Measurements from ENCODE around the gene PAPOLB. TPM values are rescaled to one million over a fixed set of nuclear protein-coding genes. Genes with fewer than 3 reads are reported as not detected.

Gene PAPOLB
- total RNA-seq, 1 donor, result not detected

- no peak for DNase-seq (ENCODE audit: low read depth)
- H3K4me3 ChIP-seq (ENCODE audit: low read depth, low read length), result no peak overlapping the region
- TF ChIP-seq CTCF (IDR thresholded peaks at IDR 0.05; ENCODE audit: insufficient read depth, low read depth, low read length), result no peak
These were observed 16.8 kb upstream of the PAPOLB start for GRCh38 chr7:4878336-4879335.

- no peak for TF ChIP-seq CTCF (IDR thresholded peaks at IDR 0.05; ENCODE audit: insufficient read depth, low read depth, low read length)
- DNase-seq (ENCODE audit: low read depth), result no peak
- no peak overlapping the region for H3K4me3 ChIP-seq (ENCODE audit: low read depth, low read length)
These were observed 14.8 kb upstream of the PAPOLB start for GRCh38 chr7:4876586-4876985.

- no peak for DNase-seq (ENCODE audit: low read depth)
- no peak overlapping the region for H3K4me3 ChIP-seq (ENCODE audit: low read depth, low read length)
- no peak for TF ChIP-seq CTCF (IDR thresholded peaks at IDR 0.05; ENCODE audit: insufficient read depth, low read depth, low read length)
These were observed 13.6 kb upstream of the PAPOLB start for GRCh38 chr7:4875391-4875790.

GRCh38 chr7:4873071-4873944 is 11.5 kb upstream of the PAPOLB start:
- no peak for TF ChIP-seq CTCF (IDR thresholded peaks at IDR 0.05; ENCODE audit: insufficient read depth, low read depth, low read length)
- no peak for DNase-seq (ENCODE audit: low read depth)
- no peak overlapping the region for H3K4me3 ChIP-seq (ENCODE audit: low read depth, low read length)

- no peak for TF ChIP-seq CTCF (IDR thresholded peaks at IDR 0.05; ENCODE audit: insufficient read depth, low read depth, low read length)
- DNase-seq (ENCODE audit: low read depth), result peak; percentile 42
- no peak overlapping the region for H3K4me3 ChIP-seq (ENCODE audit: low read depth, low read length)
These were observed 10.3 kb upstream of the PAPOLB start for GRCh38 chr7:4871930-4872675.

- DNase-seq (ENCODE audit: low read depth), result no peak
- TF ChIP-seq CTCF (IDR thresholded peaks at IDR 0.05; ENCODE audit: insufficient read depth, low read depth, low read length), result no peak
- H3K4me3 ChIP-seq (ENCODE audit: low read depth, low read length), result no peak overlapping the region
These were observed 9.3 kb upstream of the PAPOLB start for GRCh38 chr7:4871056-4871680.

Measured in fibroblast of villous mesenchyme (primary cell).